ENCODE measurements around the gene TNFRSF25. TPM values are rescaled to one million over a fixed set of nuclear protein-coding genes. Genes with fewer than 3 reads are reported as not detected.

TNFRSF25 gene
- total and polyA plus RNA-seq, 9 of the 15 experiments (the other 6 are each of a cell fraction or from before 2014, with no cell fraction given) = 0.24 to 0.49 TPM; not detected in 7

- TF ChIP-seq HNRNPL (IDR thresholded peaks at IDR 0.05; ENCODE audit: low read depth, low read length) = 0 out of 2 replicates have a peak, but pooled peaks have one; percentile 44
- no peak for TF ChIP-seq IRF1 (CRISPR knock-in tag; IDR thresholded peaks at IDR 0.05; ENCODE audit: borderline replicate concordance)
- TF ChIP-seq MAX (CRISPR knock-in tag; IDR thresholded peaks at IDR 0.05) = peak; percentile 70
- no peak for TF ChIP-seq PTTG1 (tag; IDR thresholded peaks at IDR 0.05; ENCODE audit: low read depth)
- 0 out of 2 replicates have a peak, but pooled peaks have one; percentile 22 for TF ChIP-seq ZNF263 (CRISPR knock-in tag; IDR thresholded peaks at IDR 0.05; ENCODE audit: borderline replicate concordance)
- no peak for TF ChIP-seq ZBTB49 (CRISPR knock-in tag; IDR thresholded peaks at IDR 0.05; ENCODE audit: borderline replicate concordance)
- TF ChIP-seq BCLAF1 (IDR thresholded peaks at IDR 0.05; ENCODE audit: borderline replicate concordance in 1 of 2, control insufficient read depth in 1 of 2, low read depth in 2 of 2, low read length in 1 of 2) = no peak
- peak; percentile 65 for TF ChIP-seq CCNT2 (IDR thresholded peaks at IDR 0.05; ENCODE audit: borderline replicate concordance, extremely low read depth, insufficient read length, low read depth, low read length)
- 0 out of 4 replicates have a peak, but pooled peaks of 1 of the 2 experiments have one; percentile 20 for TF ChIP-seq MAZ (CRISPR knock-in tag; conservative IDR thresholded peaks at IDR 0.05 in 1 of 2, IDR thresholded peaks at IDR 0.05 in 1 of 2)
- TF ChIP-seq PML (IDR thresholded peaks at IDR 0.05; ENCODE audit: low read length) = no peak
- no peak for TF ChIP-seq MAFG (tag; conservative IDR thresholded peaks at IDR 0.05)
- TF ChIP-seq NONO (IDR thresholded peaks at IDR 0.05; ENCODE audit: low read depth in 2 of 2, low read length in 1 of 2) = 0 out of 4 replicates have a peak, but pooled peaks of 1 of the 2 experiments have one; percentile 26
- TF ChIP-seq NFIC (IDR thresholded peaks at IDR 0.05) = peak; percentile 65
- TF ChIP-seq TRIM24 (IDR thresholded peaks at IDR 0.05) = peak; percentile 72 to 84; a peak in 3 of 4 replicates
- TF ChIP-seq RBBP5 (IDR thresholded peaks at IDR 0.05; ENCODE audit: borderline replicate concordance, insufficient read depth, low read length, poor library complexity, severe bottlenecking) = peak; percentile 12
Measured at GRCh38 chr1:6426277-6426971, 39.5 kb downstream of the TNFRSF25 start (continued).
